Neural cell (in vitro differentiated cells): Measurements from ENCODE around the gene TMEM187.

ENCODE experiments used
- CTCF ChIP-seq: fragments of 450-650 bp; IDR thresholded peaks from 2 replicates; pipeline ENCODE4 v1.5.1; 2014; ENCODE audit warnings: antibody characterized with exemption, mild to moderate bottlenecking, moderate library complexity; ENCODE audit not compliant: poor library complexity, severe bottlenecking
- POLR2AphosphoS5 ChIP-seq: IDR thresholded peaks from 2 replicates; pipeline ENCODE4 v1.6.1; 2012

- TF ChIP-seq POLR2AphosphoS5 (no peak), CTCF (no peak)
Observed at GRCh38 chrX:154032160-154032559, 59.6 kb downstream of the TMEM187 start.
